Muscle of leg (tissue), 16 donors: ENCODE data around the gene TAOK3. TPM values are rescaled to one million over a fixed set of nuclear protein-coding genes. Genes with fewer than 3 reads are reported as not detected.
"Not testable (repeated sequence)": the region's sequence is repeated elsewhere in the genome, so short reads cannot be mapped to it uniquely, and the experiment has no call there.

Source experiments
- DNase-seq: peaks from one replicate; pipeline ENCODE4 v3.0.0; 2013
- H3K27ac ChIP-seq: one replicate; pipeline ENCODE4 v1.5.1; 2013; ENCODE audit warnings: mild to moderate bottlenecking, low read length, control low read depth
- H3K27me3 ChIP-seq: one replicate; pipeline ENCODE4 v1.6.1; 2013; ENCODE audit warnings: low read length; ENCODE audit not compliant: control insufficient read depth, insufficient read depth
- H3K36me3 ChIP-seq: one replicate; pipeline ENCODE4 v1.6.1; 2013; ENCODE audit warnings: low read length; ENCODE audit not compliant: control insufficient read depth, insufficient read depth
- H3K4me1 ChIP-seq: one replicate; pipeline ENCODE4 v1.6.1; 2013; ENCODE audit warnings: low read length; ENCODE audit not compliant: control insufficient read depth, insufficient read depth
- H3K4me3 ChIP-seq: one replicate; pipeline ENCODE4 v1.5.1; 2013; ENCODE audit warnings: low read length, control low read depth
- H3K9me3 ChIP-seq: replicated peaks from 2 replicates; pipeline ENCODE4 v1.6.1; 2013; ENCODE audit warnings: low read depth, low read length; ENCODE audit not compliant: control insufficient read depth
- WGBS: methylation state at CpG from one replicate; pipeline ENCODE4 v1.1.5; 2013; ENCODE audit warnings: missing lambda C conversion rate; ENCODE audit not compliant: insufficient coverage; 5-methylcytosine and 5-hydroxymethylcytosine counted together
- long read RNA-seq, 11 donors: transcript quantifications; one replicate each; lab custom pipeline, GENCODE V29; 2026
- polyA plus RNA-seq, 8 donors: library from polyadenylated mRNA; unstranded; fragments of 120-200 nt; gene quantifications; one replicate each; pipeline versions ENCODE4 v1.2.1 to v1.2.3, GENCODE V29; 2013; ENCODE audit warnings: inconsistent platforms in 1 of 8, low replicate concordance in 1 of 8; ENCODE audit not compliant: insufficient read length in 8 of 8, insufficient read depth in 1 of 8
- total RNA-seq: library from RNA; stranded (reverse); fragments of 120-200 nt; gene quantifications from one replicate; pipeline ENCODE4 v1.2.4, GENCODE V29; 2013

The TAOK3 gene
- 15.2 TPM for total RNA-seq
- polyA plus RNA-seq, result 10 to 100 TPM; 15.9 to 19.0 (median 17.3) TPM
- long read RNA-seq, donor 1, result 0 reads
- long read RNA-seq, donor 2, partial matches to known transcripts, result 11 of 11 reads
- long read RNA-seq, donor 2, other reads (novel, unspliced or antisense), result 0 of 11 reads
- long read RNA-seq, donor 3, partial matches to known transcripts, result 19 of 22 reads
- long read RNA-seq, donor 3, other reads (novel, unspliced or antisense), result 0 of 22 reads
- long read RNA-seq, donor 4, result 0 reads
- long read RNA-seq, donor 5, transcript TAOK3-209 (8 exons, 2,147 nt), result major isoform, 11 of 97 reads
- long read RNA-seq, donor 5, partial matches to known transcripts, result 76 of 97 reads
- long read RNA-seq, donor 5, other reads (novel, unspliced or antisense), result 8 of 97 reads
- long read RNA-seq, donor 6, full-length matches to known transcripts, result 4 of 75 reads
- long read RNA-seq, donor 6, partial matches to known transcripts, result 64 of 75 reads
- long read RNA-seq, donor 6, other reads (novel, unspliced or antisense), result 7 of 75 reads
- long read RNA-seq, donor 7, partial matches to known transcripts, result 0 of 3 reads
- long read RNA-seq, donor 7, other reads (novel, unspliced or antisense), result 0 of 3 reads
- long read RNA-seq, donor 8, partial matches to known transcripts, result 0 of 1 reads
- long read RNA-seq, donor 8, other reads (novel, unspliced or antisense), result 0 of 1 reads
- long read RNA-seq, donor 9, partial matches to known transcripts, result 17 of 32 reads
- long read RNA-seq, donor 9, other reads (novel, unspliced or antisense), result 13 of 32 reads
- long read RNA-seq, donor 10, partial matches to known transcripts, result 69 of 100 reads
- long read RNA-seq, donor 10, other reads (novel, unspliced or antisense), result 28 of 100 reads
- long read RNA-seq, donor 11, partial matches to known transcripts, result 0 of 4 reads
- long read RNA-seq, donor 11, other reads (novel, unspliced or antisense), result 0 of 4 reads

- under 1% methylated on average over 68 of the region's 75 CpGs for WGBS
- H3K27ac ChIP-seq, result peak within 1 kb of the TSS; percentile 88
- peaks cover 16% of the 10 kb centered on the region for H3K27me3 ChIP-seq
- peak within 1 kb of the TSS; percentile 96 for H3K4me3 ChIP-seq
- peaks cover 35% of the 10 kb centered on the region for H3K4me1 ChIP-seq
- no peaks in the 10 kb centered on the region for H3K9me3 ChIP-seq
- H3K36me3 ChIP-seq, result no peaks in the 10 kb centered on the region
- DNase-seq, result peak; percentile 99
Observed at GRCh38 chr12:118372541-118373495, at the start of gene TAOK3. Gene TAOK3 (minus strand): TSS chr12:118372907. CDS start chr12:118255567, 117,340 bp downstream.

GRCh38 chr12:118420673-118421072 is 48.0 kb upstream of the TAOK3 start:
- Histone ChIP-seq H3K9me3 (no peaks in the 10 kb centered on the region), H3K4me1 (no peaks in the 10 kb centered on the region), H3K27me3 (no peaks in the 10 kb centered on the region), H3K36me3 (peaks cover 10% of the 10 kb centered on the region), H3K4me3 (no peak overlapping the region), H3K27ac (no peak overlapping the region)
- WGBS, result 86% methylated on average over 2 of the region's 3 CpGs
- DNase-seq, result no peak

- Histone ChIP-seq H3K27ac (no peak overlapping the region), H3K9me3 (no peaks in the 10 kb centered on the region), H3K4me1 (no peaks in the 10 kb centered on the region), H3K36me3 (peaks cover 28% of the 10 kb centered on the region), H3K4me3 (no peak overlapping the region), H3K27me3 (no peaks in the 10 kb centered on the region)
- no peak for DNase-seq
- no CpG with 5 or more reads among the region's 1 CpG for whole genome bisulfite sequencing
Observed at GRCh38 chr12:118418385-118419057, 45.8 kb upstream of the TAOK3 start.

- no peak overlapping the region for H3K4me3 ChIP-seq
- WGBS, result 100% methylated on average over 2 of the region's 3 CpGs
- no peak overlapping the region for H3K27ac ChIP-seq
- H3K27me3 ChIP-seq, result no peaks in the 10 kb centered on the region
- no peaks in the 10 kb centered on the region for H3K9me3 ChIP-seq
- peaks cover 31% of the 10 kb centered on the region for H3K36me3 ChIP-seq
- DNase-seq, result no peak
- no peaks in the 10 kb centered on the region for H3K4me1 ChIP-seq
Observed at GRCh38 chr12:118417942-118418341, 45.2 kb upstream of the TAOK3 start.

- Histone ChIP-seq H3K27me3 (no peaks in the 10 kb centered on the region), H3K9me3 (no peaks in the 10 kb centered on the region), H3K4me1 (no peaks in the 10 kb centered on the region), H3K27ac (no peak overlapping the region), H3K36me3 (peaks cover 50% of the 10 kb centered on the region), H3K4me3 (no peak overlapping the region)
- DNase-seq, result no peak
- 100% methylated on average over 1 of the region's 2 CpGs for WGBS
Observed at GRCh38 chr12:118409834-118410233, 37.1 kb upstream of the TAOK3 start.

- H3K9me3 ChIP-seq, H3K27me3 ChIP-seq, H3K4me1 ChIP-seq, DNase-seq, H3K4me3 ChIP-seq, H3K27ac ChIP-seq: not testable (repeated sequence)
- 95% methylated on average over 4 of the region's 8 CpGs for WGBS
- H3K36me3 ChIP-seq, result peaks cover 45% of the 10 kb centered on the region
Observed at GRCh38 chr12:118408241-118408640, 35.5 kb upstream of the TAOK3 start.

DNA sequence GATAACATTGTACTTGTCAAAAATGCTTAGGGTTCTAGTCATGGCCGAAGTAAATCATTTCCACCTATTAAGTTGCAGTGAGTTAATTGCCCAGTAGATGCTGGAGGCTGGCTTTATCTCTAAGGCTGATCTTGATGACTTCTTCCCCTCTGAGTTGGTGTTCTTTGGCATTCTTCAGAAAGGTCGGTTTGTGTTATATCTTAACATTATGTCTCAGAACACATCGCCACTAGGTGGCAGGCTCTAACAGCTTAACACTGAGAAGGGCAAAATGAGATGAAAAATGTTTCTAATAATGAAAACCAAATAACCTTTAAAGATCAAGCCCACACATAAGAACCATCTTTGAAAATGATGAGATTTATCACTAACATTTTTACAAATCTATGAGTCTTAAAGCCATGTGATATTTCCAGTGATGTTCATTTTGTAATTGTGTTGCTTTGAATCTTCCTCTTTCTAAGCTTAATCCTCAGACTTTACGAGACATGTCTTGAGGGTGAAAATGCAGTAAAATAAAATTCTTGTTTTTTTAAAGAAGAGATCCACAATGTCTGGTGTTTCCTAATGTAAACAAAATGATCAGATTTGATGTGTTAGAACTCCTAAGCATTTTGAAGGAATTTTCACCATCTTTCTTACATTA is 32.3 kb upstream of the TAOK3 start:
- H3K27me3 ChIP-seq, result no peaks in the 10 kb centered on the region
- no CpG with 5 or more reads among the region's 4 CpGs for WGBS
- DNase-seq, result peak; percentile 56
- no peak overlapping the region for H3K4me3 ChIP-seq
- H3K9me3 ChIP-seq, result no peaks in the 10 kb centered on the region
- H3K27ac ChIP-seq, result no peak overlapping the region
- peaks cover 43% of the 10 kb centered on the region for H3K36me3 ChIP-seq
- no peaks in the 10 kb centered on the region for H3K4me1 ChIP-seq

GRCh38 chr12:118402251-118402650 is 29.5 kb upstream of the TAOK3 start:
- Histone ChIP-seq H3K9me3 (no peaks in the 10 kb centered on the region), H3K27ac (no peak overlapping the region), H3K4me1 (peaks cover 2% of the 10 kb centered on the region), H3K4me3 (no peak overlapping the region), H3K36me3 (peaks cover 54% of the 10 kb centered on the region), H3K27me3 (no peaks in the 10 kb centered on the region)
- whole genome bisulfite sequencing, result 80% methylated on average over 4 of the region's 6 CpGs
- no peak for DNase-seq

DNA sequence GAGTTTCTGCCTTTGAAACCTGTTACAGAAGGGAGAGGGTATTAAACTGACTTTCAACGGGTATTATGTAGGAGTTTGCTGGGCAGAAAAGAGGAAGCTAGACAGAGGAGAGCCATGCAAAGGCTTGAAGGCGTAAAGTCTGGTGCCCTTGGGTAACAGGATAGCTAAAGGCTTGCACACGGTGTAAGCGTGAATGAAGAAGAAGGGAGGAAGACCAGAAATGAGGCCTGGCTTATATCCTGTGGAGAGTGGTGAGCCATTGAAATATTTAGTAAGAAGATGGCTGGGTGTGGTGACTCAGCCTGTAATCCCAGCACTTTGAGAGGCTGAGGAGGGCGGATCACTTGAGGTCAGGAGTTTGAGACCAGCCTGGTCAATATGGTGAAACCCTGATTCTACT is 26.2 kb upstream of the TAOK3 start:
- no peak overlapping the region for H3K4me3 ChIP-seq
- 82% methylated on average over 4 of the region's 5 CpGs for WGBS
- H3K4me1 ChIP-seq, result peaks cover 2% of the 10 kb centered on the region
- DNase-seq, result no peak
- no peaks in the 10 kb centered on the region for H3K9me3 ChIP-seq
- no peak overlapping the region for H3K27ac ChIP-seq
- H3K36me3 ChIP-seq, result peaks cover 69% of the 10 kb centered on the region
- H3K27me3 ChIP-seq, result no peaks in the 10 kb centered on the region
